KMS-11 (cell line): ENCODE results near the gene PET100.

ENCODE experiments used
- H2AFZ ChIP-seq: fragments of 200-600 bp; sonication (generic); 2 replicates; pipeline ENCODE4 v1.6.1; 2016; ENCODE audit warnings: antibody characterized with exemption, mixed run types, low read depth
- H3K27ac ChIP-seq: fragments of 200-600 bp; sonication (generic); 2 replicates; pipeline ENCODE4 v1.6.1; 2016; ENCODE audit warnings: mild to moderate bottlenecking, mixed run types
- H3K27me3 ChIP-seq: fragments of 200-600 bp; sonication (generic); 2 replicates; pipeline ENCODE4 v1.6.1; 2017; ENCODE audit warnings: mild to moderate bottlenecking, low read depth, mixed run types, moderate library complexity; ENCODE audit not compliant: insufficient read depth
- H3K36me3 ChIP-seq: fragments of 200-600 bp; sonication (generic); 2 replicates; pipeline ENCODE4 v1.6.1; 2017; ENCODE audit warnings: mild to moderate bottlenecking, mixed run types; ENCODE audit not compliant: insufficient read depth
- H3K4me1 ChIP-seq: fragments of 200-600 bp; sonication (generic); 2 replicates; pipeline ENCODE4 v1.6.1; 2016; ENCODE audit warnings: mild to moderate bottlenecking, low read depth, mixed run types; ENCODE audit not compliant: poor library complexity, severe bottlenecking
- H3K4me2 ChIP-seq: fragments of 200-600 bp; sonication (generic); 2 replicates; pipeline ENCODE4 v1.7.0; 2016; ENCODE audit warnings: mild to moderate bottlenecking, mixed run types
- H3K4me3 ChIP-seq: fragments of 200-600 bp; sonication (generic); IDR thresholded peaks from 2 replicates; pipeline ENCODE4 v1.6.1; 2017; ENCODE audit warnings: low read depth, low read length, mixed read lengths; ENCODE audit not compliant: insufficient read depth
- H3K79me2 ChIP-seq: fragments of 200-600 bp; sonication (generic); 2 replicates; pipeline ENCODE4 v1.6.1; 2016; ENCODE audit warnings: low read depth, mixed run types; ENCODE audit not compliant: insufficient read depth
- H3K9ac ChIP-seq: fragments of 200-600 bp; sonication (generic); 2 replicates; pipeline ENCODE4 v1.6.1; 2016; ENCODE audit warnings: mild to moderate bottlenecking, mixed run types
- H4K20me1 ChIP-seq: fragments of 200-600 bp; sonication (generic); 2 replicates; pipeline ENCODE4 v1.6.1; 2016; ENCODE audit warnings: mild to moderate bottlenecking, mixed run types; ENCODE audit not compliant: insufficient read depth
- TF ChIP-seq, protein P1 (sequence below): fragments of 200-600 bp; sonication (generic); conservative IDR thresholded peaks from 2 replicates; pipeline ENCODE4 v1.6.1; 2017; ENCODE audit warnings: low read depth, mild to moderate bottlenecking, antibody characterized with exemption, low read length, moderate library complexity, mixed read lengths

PET100 gene

DNA sequence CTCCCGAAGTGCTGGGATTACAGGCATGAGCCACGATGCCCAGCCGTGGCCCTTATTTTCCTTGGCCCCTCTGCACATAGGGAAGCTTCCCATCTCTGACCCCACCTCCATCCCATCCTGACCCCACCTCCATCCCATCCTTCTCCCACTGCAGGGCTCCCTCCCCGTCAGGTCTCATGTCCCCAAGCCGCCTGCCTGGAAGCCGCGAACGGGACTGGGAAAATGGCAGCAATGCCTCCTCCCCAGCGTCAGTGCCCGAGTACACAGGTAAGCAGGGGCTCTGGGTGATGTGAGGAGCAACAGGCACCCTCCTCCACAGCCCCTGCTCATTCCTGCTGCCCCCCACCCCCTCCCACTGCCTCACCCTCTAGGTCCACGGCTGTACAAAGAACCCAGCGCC, 12.4 kb upstream of the PET100 start:
- Histone ChIP-seq H2AFZ (no peak overlapping the region), H3K4me1 (no peaks in the 10 kb centered on the region), H3K79me2 (no peaks in the 10 kb centered on the region), H3K4me3 (no peak overlapping the region), H3K9ac (no peak overlapping the region), H4K20me1 (no peaks in the 10 kb centered on the region), H3K4me2 (no peak overlapping the region), H3K27me3 (no peaks in the 10 kb centered on the region), H3K36me3 (no peaks in the 10 kb centered on the region), H3K27ac (no peak overlapping the region)
- TF ChIP-seq, protein P1, sequence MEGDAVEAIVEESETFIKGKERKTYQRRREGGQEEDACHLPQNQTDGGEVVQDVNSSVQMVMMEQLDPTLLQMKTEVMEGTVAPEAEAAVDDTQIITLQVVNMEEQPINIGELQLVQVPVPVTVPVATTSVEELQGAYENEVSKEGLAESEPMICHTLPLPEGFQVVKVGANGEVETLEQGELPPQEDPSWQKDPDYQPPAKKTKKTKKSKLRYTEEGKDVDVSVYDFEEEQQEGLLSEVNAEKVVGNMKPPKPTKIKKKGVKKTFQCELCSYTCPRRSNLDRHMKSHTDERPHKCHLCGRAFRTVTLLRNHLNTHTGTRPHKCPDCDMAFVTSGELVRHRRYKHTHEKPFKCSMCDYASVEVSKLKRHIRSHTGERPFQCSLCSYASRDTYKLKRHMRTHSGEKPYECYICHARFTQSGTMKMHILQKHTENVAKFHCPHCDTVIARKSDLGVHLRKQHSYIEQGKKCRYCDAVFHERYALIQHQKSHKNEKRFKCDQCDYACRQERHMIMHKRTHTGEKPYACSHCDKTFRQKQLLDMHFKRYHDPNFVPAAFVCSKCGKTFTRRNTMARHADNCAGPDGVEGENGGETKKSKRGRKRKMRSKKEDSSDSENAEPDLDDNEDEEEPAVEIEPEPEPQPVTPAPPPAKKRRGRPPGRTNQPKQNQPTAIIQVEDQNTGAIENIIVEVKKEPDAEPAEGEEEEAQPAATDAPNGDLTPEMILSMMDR, result no peak

DNA sequence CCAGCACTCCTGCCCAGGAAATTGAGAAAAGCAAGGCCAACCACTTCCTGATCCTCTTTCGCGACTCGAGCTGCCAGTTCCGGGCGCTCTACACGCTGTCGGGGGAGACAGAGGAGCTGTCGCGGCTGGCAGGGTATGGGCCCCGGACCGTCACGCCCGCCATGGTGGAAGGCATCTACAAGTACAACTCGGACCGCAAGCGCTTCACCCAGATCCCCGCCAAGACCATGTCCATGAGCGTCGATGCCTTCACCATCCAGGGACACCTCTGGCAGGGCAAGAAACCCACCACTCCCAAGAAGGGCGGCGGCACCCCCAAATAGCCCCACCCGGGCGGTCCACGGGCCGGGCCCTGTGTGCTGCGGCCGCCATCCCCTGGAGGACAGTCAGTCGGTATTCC, 11.9 kb upstream of the PET100 start:
- no peak overlapping the region for H3K27ac ChIP-seq
- TF ChIP-seq, protein P1, result no peak
- H4K20me1 ChIP-seq, result no peaks in the 10 kb centered on the region
- no peaks in the 10 kb centered on the region for H3K79me2 ChIP-seq
- no peak overlapping the region for H3K4me3 ChIP-seq
- no peaks in the 10 kb centered on the region for H3K36me3 ChIP-seq
- no peak overlapping the region for H3K4me2 ChIP-seq
- no peaks in the 10 kb centered on the region for H3K4me1 ChIP-seq
- H3K27me3 ChIP-seq, result no peaks in the 10 kb centered on the region
- H2AFZ ChIP-seq, result no peak overlapping the region
- no peak overlapping the region for H3K9ac ChIP-seq

DNA sequence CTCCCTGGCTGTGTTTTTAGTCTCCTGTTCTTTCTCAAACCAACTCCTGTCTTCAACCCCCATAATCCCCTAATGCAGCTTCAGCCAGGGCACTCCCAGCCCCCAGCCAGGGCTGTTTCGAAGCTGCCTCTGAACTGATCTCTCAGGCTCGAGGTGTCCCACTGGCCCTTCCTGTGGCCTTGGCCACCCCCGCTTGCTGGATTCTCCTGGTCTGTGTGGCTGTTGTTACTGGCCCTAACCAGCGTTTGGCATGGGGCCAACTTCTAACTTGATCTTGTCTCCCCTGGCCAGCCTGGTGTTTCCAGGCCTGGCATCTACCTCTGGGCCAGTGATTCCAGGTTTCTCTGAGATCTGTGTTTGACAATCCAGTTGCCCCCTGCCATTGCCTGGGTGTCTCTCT, 11.2 kb upstream of the PET100 start:
- H3K36me3 ChIP-seq, result no peaks in the 10 kb centered on the region

DNA sequence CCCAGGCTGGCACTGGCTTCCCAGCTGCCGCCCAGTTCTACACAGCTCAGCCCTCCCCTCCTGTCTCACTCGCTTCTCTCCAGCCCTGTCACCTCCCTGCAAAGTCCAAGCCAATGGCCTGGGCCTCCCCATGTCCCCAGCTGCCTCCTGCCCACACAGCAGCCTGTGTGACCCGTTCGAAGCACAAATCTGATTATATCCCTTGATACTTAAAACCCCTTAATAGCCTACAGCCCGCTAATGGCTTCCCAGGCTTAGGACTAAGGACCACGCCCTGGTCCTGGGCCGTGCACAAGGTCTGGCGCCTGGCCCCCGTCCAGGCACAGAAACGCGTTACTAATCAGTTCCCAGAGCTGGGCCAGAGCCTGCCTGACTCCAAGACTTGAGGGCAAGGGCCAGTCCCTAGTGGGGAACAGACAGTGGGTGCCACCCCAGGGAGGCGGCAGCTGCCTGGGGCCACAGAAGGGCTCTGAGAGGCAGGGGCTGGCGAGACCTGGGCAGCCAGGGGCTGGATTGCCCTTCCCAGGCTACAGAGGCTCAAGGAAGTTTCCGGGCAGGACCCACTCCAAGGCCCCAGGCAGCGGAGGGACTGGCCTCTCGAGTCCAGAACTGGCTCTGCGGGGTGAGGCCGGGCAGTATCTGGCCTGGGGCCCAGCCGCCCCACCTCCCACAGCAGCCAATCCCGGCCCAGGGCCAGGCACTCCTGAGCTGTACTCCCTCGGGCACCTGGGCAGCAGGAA, 10.7 kb upstream of the PET100 start:
- Histone ChIP-seq H3K4me3 (no peak overlapping the region), H3K4me1 (no peaks in the 10 kb centered on the region), H4K20me1 (no peaks in the 10 kb centered on the region), H2AFZ (no peak overlapping the region), H3K27ac (no peak overlapping the region), H3K27me3 (no peaks in the 10 kb centered on the region), H3K79me2 (no peaks in the 10 kb centered on the region), H3K4me2 (no peak overlapping the region), H3K9ac (no peak overlapping the region), H3K36me3 (no peaks in the 10 kb centered on the region)
- TF ChIP-seq, protein P1, result no peak

More for the DNA sequence above, 11.2 kb upstream of the PET100 start:
- no peak overlapping the region for H3K4me2 ChIP-seq
- H3K4me1 ChIP-seq, result no peaks in the 10 kb centered on the region
- H4K20me1 ChIP-seq, result no peaks in the 10 kb centered on the region
- TF ChIP-seq, protein P1, result no peak
- no peaks in the 10 kb centered on the region for H3K79me2 ChIP-seq
- H3K4me3 ChIP-seq, result no peak overlapping the region
- H3K27me3 ChIP-seq, result no peaks in the 10 kb centered on the region
- no peak overlapping the region for H3K27ac ChIP-seq
- no peak overlapping the region for H3K9ac ChIP-seq
- no peak overlapping the region for H2AFZ ChIP-seq
